HG03135 (cell line): ENCODE results near the gene SUSD5.
"Not testable (repeated sequence)": the region's sequence is repeated elsewhere in the genome, so short reads cannot be mapped to it uniquely, and the experiment has no call there.

Source experiments
- ATAC-seq: cut with Tn5 transposase; IDR thresholded peaks from one replicate; pipeline ENCODE4 v1.9.1; 2021; ENCODE audit warnings: mild to moderate bottlenecking, moderate library complexity; ENCODE audit not compliant: unreplicated experiment

The SUSD5 gene

DNA sequence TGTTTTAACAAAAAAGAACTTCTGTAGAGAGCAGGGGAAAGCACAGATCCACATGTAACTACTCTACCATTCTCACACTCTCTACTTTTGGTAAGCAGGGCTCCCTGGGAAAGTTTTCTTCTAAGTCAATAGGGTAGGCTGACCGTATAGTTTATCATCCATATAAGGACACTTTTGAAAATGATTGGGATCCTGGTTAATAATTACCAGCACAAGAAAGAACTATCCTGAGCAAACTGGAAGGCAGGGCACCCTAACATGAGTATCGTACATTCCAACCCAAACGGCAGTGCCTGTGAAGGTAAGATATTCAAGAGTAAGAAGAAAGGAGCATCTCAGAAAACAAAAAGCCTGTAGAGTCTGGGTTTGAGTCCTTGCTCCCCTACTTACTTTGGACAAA, 22.1 kb downstream of the SUSD5 start:
- ATAC-seq, result no peak

DNA sequence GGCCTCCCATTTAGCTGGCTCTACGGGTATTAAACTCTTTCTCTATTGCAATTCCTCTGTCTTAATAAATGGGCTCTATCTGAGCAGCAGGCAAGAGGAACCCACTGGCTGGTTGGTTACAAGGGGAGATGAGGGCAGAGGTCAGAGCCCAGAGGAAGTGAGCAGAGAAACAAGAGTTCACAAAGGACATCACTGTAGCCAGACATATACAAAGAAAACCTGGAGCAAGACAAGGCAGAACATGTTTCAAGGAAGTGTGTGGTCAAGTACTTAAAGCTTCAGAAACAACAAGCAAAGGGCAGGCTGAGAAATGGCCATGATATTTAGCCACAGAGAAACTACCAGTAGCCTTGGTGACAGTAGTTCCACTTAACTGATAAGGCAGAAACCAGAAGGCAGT, 24.3 kb downstream of the SUSD5 start:
- no peak for ATAC-seq

GRCh38 chr3:33187368-33187634, 31.3 kb downstream of the SUSD5 start:
- no peak for ATAC-seq

- no peak for ATAC-seq
Observed at GRCh38 chr3:33186524-33187367, 31.9 kb downstream of the SUSD5 start.

DNA sequence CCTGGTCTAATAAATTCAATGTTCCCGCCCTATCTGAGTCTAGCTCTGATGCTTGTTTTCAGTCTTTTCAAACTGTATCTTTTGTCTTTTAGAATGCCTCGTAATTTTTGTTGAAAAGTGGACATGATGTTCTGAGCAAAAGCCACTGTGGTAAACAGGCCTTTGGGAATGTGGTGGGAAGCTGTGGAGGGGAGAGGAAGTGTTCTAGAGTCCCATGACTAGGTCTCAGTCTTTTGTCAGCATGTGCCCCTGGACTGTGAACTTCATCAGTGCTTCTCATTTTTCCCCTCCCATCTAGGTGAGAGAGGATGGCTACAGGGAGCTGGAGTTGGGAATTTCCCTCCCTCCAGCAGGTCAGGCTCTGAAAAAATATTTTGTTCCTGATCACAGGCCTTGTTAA, 33.7 kb downstream of the SUSD5 start:
- no peak for ATAC-seq

DNA sequence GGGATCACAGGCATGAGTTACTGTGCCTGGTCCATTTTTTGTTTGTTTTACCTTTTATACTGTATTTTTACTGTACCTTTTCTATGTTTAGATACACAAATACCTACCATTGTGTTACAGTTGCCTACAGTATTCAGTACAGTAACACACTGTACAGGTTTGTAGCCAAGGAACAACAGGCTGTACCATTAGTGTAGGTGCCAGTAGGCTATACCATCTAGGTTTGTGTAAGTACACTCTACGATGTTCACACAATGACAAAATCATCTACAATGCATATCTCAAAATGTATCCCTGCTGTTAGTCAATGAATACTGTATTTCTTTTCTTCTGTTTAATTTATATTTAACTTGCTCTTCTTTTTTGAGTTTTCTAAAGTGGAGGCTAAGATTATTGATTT, 37.0 kb downstream of the SUSD5 start:
- not testable (repeated sequence) for ATAC-seq

DNA sequence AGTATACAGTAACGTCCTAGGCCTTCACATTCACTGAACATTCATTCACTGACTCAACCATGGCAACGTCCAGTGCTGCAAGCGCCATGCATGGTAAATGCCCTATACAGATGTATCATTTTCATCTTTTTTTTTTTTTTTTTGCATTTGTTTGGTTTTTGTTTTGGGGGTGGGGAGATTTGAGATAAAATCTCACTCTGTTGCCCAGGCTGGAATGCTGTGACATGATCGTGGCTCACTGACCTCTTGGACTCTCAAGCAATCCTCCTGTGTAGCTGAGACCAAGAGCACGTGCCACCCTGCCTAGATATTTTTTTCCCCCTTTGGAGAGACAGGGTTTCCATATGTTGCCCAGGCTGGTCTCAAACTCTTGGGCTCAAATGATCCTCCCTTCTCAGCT, 37.4 kb downstream of the SUSD5 start:
- ATAC-seq, result no peak

DNA sequence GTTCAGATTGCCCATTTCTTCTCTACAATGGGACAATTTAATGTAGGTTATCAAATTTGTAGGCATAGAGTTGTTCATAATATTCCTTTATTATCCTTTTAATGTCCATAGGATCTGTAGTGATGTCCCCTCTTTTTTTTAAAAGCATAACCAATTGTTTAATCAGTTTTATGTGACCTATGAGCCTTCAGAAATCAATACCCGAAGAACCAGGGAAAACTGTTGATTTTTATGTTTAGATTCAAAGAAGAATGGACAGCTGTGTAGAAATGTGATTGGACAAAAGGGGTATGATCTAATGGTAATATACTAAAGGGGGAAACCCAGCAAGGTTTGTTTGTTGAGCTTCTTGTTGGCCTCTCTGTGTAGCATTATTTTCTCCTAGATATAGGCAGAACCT, 39.5 kb downstream of the SUSD5 start:
- no peak for ATAC-seq

GRCh38 chr3:33174711-33175414, 43.7 kb downstream of the SUSD5 start:
- ATAC-seq, result no peak

- ATAC-seq, result no peak
Observed at GRCh38 chr3:33174095-33174494, 44.5 kb downstream of the SUSD5 start.

DNA sequence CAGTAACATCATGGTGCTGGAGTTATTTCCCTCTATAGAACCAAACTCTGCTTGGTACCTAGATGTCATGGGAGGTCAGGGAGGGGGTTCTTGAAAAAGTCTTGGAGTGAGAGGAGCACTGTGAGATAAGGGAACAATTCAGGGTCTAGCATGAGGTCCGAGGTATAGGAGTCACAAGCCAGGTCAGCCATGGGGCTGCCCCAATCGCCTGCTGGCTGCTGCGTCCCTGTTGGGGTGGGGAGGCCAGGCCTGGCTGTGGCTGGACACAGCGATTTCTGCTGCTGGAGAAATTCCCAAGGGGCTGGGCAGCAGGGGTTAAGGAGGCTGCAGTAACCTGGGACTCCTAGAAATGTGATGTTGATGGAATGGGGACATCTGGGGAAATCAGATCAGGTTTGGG, 44.9 kb downstream of the SUSD5 start:
- ATAC-seq, result no peak

- no peak for ATAC-seq
Observed at GRCh38 chr3:33173103-33173502, 45.5 kb downstream of the SUSD5 start.

DNA sequence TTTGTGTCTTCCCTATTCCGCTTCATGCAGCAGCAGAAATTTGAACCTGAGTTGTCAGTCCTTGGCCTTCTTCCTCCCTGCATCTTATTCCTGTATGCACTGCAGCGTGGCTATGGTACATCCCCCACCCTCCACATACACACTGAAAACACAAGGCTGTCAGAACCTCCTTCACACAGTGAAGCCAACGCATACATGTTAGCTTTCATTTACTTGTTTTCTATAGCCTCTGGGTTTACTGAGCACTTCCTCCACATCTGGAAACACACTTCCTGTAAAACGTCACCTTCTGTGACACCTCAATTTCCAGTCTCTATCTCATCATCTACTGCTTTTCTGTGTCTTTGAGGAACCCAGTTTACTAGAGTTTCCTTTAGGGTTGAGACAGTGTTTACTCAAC, 47.0 kb downstream of the SUSD5 start:
- ATAC-seq, result no peak

DNA sequence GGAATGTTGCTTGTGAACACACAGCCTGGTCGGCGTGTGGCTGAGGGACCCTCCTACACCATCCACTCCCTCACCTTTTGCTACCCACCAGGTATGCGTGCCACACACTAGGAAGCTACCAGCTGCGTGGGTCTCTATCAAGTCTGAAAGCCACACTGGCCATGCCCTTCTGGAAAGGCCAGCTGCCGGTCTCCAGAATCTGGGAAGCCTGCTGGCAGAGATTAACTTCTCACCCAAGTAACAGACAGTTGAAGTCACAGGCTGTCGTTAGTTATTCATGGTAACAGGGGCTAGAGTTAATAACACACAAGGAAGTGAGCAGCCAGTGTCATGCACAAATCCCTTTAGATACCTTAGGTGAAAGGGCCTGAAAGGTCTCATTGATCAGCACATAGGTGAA, 48.1 kb downstream of the SUSD5 start:
- no peak for ATAC-seq

DNA sequence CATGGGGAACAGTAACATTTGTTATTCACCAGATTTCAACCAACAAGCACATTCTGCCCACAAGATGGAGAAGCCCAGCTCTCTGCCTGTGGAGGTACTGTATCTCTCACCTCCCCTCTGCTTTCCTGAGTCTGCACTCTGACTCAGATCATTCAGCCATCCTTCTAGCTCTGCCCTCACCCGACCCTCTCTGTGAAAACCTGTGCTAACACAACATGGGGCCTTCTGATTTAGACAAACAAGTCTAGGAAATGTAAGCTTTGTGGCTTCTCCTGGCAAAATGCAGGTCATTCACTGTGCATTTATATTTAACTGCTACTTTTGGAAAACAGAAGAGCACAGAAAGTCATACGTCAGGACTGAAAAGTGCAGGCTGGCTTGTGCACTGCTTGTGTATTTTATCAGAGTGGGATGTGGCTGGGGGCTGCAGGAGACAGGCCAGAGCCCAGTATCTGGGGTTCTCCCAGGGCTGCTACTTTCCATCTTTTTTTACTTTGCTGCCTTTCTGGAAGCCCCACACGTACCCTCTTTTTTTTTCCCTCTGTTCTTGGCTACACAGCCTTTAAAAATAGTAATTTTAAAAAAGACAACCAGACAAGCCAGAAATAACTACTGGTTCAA, 50.8 kb downstream of the SUSD5 start:
- no peak for ATAC-seq

DNA sequence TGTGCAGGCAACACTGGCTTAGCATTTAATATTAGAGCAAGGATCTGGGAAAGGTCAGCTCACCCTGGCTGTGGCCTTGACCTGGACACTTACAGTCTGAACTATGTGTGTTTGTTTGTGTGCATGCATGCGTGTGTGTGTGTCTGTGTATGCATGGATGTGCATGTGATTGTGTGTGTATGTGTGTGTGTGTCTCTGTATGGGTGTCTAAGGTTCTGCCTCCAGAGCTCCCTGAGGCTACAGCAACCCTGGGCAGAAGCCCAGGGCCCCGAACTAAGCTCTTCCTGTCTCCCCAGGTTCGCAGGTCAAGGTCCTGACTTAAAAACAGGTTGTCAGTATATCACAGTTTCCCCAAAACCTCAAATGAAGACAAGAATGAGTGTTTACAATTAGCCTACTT, 51.3 kb downstream of the SUSD5 start:
- ATAC-seq, result no peak

- ATAC-seq, result no peak
Observed at GRCh38 chr3:33166095-33166494, 52.5 kb downstream of the SUSD5 start.

DNA sequence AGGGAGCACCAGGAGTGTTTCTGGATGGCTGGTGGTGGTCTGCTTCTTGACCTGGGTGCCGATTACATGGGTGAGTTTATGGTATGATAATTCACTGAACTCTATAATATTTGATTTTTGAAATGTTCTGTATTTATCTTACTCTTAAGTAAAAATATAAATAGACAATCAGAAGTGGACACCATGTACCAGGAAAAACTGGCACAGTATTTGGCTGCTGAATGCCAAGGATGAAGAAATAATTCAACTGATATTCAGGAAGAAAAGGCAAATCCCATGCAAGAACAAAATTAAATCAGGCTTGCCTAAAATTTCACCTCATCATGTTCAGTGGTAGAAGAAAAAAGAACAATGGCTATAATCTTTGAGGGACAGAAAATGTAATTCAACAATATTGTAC, 53.2 kb downstream of the SUSD5 start:
- no peak for ATAC-seq

GRCh38 chr3:33162621-33163020, 56.0 kb downstream of the SUSD5 start:
- not testable (repeated sequence) for ATAC-seq

DNA sequence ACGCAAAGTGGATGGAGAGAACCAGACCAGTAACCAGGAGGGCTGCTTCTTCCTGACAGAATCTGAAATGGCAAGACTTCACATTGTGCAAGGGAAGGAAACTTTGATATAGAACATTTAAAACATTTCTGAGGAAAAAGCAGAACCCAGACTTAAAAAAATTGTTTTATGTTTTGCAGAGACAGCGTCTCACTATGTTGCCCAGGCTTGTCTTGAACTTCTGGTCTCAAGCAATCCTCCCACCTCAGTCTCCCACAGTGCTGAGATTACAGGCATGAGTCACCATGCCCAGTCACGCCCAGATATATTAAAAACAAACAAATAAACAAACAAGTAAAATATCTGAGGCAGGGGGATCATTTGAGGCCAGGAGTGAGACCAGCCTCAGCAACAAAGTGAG, 58.6 kb downstream of the SUSD5 start:
- ATAC-seq, result no peak

DNA sequence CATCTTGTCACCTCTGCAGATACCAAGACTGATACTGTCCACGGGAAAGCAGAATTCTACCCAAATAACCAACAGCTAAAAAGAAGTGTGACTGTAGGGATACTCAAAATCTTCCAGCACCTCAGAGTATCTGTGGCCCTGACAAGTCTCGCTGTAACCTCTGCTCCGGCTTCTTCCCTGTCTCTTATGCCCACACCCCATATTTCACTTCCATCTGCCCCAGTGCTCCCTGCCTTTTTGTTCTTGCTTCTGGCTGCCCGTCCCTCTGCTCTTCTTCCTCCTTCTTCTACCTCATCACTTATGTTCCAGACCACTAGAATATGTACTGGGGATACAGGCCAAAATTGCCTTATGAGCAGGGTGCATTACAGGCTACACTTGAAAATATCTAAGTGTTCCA, 59.4 kb downstream of the SUSD5 start:
- no peak for ATAC-seq

DNA sequence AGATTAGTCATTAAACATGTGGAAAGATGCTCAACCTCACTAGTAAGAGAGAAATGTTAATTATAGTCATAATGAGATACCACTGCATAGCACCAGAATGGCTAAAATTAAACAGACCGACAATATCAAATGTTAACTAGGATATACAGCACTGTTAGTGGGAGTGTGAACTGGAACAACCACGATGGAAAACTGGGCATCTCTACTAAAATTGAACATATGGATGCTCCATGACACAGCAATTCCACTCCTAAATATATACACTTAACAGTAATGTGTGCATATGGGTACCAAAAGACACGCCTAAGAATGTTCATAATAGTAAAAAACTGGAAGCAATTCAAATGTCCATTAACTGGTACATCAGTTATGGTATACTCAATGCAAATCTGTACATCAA, 63.3 kb downstream of the SUSD5 start:
- no peak for ATAC-seq
